GM12892 (cell line): ENCODE results near the gene PREP.
"Not testable (repeated sequence)": the region's sequence is repeated elsewhere in the genome, so short reads cannot be mapped to it uniquely, and the experiment has no call there.

Experiments
- POLR2A ChIP-seq: IDR thresholded peaks from 2 replicates; pipeline ENCODE4 v1.6.1; 2011; ENCODE audit warnings: low read depth, low read length, control low read depth
- POLR2AphosphoS5 ChIP-seq: IDR thresholded peaks from 2 replicates; pipeline ENCODE4 v1.6.1; 2011; ENCODE audit warnings: low read depth, low read length, control low read depth

- not testable (repeated sequence) for TF ChIP-seq POLR2A, POLR2AphosphoS5
Measured at GRCh38 chr6:105231771-105232170, 171.1 kb downstream of the PREP start.
